GM19238 (cell line): ENCODE results near the gene SPATA18.
"Not testable (repeated sequence)": the region's sequence is repeated elsewhere in the genome, so short reads cannot be mapped to it uniquely, and the experiment has no call there.

Source experiments
- DNase-seq: peaks from one replicate; pipeline ENCODE4 v3.0.0; 2011; ENCODE audit warnings: low spot score; ENCODE audit not compliant: insufficient read length

Gene SPATA18

DNA sequence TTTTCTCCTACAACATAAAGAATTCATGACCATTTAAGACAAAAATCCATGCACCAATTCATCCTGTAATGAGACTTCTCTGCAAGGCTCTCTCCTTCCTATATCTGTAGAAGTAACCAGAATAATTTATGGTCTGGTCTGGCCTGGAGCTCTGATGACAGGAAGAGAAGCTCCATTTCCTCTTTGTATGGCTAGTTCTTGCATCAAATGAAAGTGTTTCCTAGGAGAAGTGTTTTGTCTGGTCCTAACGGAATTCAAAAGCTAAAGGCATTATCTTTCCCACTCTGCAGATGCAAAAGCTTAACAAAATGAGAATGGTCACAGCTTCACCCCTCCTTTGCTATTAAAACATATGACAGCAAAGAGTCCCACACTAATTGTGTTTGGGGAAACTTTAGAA, 55.1 kb downstream of the SPATA18 start:
- DNase-seq: no peak

DNA sequence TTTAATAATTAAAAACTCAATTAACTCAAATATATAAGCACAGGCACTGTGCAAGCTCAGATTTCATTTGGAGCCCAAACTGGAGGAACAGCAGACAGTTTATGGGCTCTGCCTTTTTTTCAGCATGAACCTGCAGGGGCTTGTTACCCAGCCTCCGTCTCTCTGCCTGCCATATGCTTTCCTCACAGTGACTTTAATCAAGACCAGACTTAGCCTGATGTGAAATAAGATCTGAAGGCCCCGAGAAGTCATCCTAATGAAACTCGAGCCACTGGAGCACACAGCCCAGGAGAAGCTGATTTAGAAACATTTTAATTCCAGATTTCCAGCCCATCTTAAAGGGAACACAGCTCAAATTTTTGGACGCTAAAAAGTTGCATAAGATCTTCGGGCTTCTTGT, 55.6 kb downstream of the SPATA18 start:
- no peak for DNase-seq

DNA sequence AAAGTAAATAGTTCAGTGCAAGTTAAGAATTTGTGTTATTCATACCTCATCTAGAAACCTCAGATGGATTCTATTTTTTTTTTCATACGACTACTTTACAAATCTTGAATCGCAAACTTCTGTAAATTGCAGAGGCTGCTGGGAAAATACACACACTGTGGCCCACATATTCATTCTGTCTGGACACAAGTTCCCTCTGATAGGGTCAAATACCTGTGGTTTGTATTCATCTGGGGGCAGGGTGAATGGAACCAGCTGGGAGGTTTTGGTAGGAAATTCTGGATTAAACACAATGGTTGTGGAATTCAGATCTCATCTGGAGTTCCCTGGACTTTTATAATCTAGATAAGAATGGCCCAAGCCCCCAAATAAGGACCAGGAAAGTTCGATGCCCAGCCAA, 56.2 kb downstream of the SPATA18 start:
- DNase-seq: no peak

DNA sequence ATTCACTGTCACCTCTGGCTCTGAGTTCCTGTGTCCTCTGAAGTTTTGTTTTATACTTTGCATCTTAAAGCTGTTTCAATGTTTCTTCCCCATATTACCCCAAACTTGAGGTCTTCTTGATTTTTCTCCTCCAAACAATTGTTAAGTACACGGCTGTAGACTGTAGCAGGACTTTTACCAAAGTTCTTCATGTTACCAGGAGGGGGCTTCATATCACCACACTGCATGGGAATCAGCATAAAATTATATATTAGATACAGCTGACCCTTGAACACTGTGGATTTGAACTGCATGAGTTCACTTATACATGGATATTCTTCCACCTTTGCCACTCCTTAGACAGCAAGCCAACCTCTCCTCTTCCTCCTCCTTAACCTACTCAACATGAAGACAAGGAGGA, 56.6 kb downstream of the SPATA18 start:
- DNase-seq: no peak

DNA sequence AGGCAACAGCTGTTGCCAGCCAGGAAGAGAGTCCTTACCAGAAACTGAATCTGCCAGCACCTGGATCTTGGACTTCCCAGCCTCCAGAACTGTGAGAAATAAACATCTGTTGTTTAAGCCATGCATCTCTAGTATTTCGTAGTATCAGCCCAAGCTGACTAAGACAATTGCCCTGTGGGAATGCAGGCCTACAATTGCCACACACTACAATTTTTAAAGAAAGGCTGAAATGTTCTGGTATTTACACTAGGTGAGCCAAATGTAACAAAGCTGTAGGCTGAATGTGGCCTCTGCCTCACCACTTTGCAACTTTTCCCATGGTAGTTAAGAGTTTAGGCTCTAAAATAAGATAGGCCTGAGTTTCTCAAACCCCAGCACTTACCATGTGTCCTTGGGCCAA, 59.1 kb downstream of the SPATA18 start:
- no peak for DNase-seq

DNA sequence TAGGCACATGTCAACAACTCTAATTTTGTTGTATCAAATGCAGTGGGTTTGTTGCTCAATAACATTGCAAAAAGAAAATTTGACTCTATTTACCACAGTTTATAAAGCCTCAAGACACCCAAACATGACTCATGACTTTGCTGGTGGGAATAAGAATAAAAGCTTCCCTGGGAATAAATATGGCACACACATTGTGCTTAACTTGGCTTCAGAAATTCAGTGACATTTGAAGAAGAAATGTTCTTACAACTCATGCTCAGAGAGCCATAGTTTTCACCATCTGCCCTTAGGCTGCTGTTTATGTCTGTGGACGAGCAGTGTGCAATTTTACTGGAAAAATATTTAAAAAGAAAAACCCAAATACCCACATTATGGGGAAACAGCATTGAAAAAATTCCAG, 60.9 kb downstream of the SPATA18 start:
- no peak for DNase-seq

DNA sequence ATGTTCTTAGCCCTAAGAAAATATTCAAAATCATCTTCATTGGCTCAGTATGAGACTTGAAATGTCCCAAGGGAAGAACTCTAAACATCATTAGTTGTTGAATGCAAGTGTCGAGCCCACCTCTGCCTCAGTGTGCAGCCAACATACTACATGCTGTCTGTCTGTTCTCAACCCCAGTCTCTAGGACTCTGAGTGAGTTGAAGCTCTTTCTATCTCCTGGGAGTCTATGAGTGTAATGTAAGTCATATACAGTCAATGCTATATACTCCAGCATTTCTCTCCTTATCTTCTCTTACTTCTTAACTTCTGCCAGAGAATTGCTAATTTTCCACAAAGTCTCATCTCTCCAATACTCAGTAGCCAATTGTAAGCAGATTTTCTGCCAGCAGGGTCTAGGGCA, 61.3 kb downstream of the SPATA18 start:
- no peak for DNase-seq

DNA sequence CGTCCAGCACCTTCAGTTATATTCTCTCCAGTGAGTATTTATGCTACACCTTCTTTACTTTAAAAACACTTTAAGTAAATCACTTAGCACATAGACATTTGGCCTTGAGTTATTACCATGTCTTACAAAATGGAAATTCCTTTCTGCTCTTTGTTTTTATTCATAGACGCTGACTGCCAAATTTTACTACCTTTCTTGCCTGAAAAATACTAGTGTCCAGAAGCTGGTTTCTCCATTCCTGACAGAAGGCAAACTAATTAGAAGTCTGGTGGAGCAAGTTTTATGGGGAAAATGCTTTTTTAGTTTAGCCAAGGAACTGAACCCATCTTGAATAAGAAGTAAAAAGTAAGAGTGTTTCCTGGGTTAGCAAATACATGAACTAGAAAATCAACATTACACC, 65.5 kb downstream of the SPATA18 start:
- no peak for DNase-seq

DNA sequence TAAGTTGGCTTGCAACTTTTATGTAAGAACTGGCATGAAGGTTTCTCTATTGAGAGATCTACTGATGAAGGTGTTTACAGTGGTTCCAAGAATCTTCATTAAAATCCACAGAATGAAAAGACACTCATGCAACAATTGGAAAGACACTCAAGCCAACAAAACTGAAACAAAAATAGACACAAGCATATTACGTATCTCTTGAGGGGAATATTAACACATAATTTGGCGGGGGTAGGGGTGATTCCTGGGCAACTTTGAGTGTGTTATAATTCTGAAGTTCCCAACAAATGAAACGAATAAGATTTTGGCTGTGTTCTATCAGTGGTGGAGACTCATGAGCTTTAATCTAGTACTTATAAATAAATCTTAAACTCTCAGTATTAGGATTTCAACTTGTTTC, 75.1 kb downstream of the SPATA18 start:
- no peak for DNase-seq

DNA sequence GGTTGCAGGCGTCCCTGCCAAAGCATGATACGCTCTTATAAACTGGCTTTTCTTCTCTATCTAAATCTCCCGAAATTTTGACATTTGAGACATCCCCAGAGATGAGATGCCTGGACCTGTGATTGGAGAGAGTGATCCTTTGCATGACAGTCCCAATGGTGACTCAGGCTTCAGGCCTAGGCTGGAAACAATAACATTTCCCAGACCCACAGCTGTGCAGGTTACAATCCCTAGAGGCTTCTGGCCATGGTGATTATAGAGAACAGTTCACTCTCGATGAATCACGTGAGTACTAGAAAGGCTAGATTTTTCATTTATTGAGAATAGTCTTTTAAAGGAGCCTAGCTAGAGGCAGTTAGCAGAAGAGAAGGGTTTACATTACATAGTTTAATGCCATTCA, 75.9 kb downstream of the SPATA18 start:
- DNase-seq: no peak

DNA sequence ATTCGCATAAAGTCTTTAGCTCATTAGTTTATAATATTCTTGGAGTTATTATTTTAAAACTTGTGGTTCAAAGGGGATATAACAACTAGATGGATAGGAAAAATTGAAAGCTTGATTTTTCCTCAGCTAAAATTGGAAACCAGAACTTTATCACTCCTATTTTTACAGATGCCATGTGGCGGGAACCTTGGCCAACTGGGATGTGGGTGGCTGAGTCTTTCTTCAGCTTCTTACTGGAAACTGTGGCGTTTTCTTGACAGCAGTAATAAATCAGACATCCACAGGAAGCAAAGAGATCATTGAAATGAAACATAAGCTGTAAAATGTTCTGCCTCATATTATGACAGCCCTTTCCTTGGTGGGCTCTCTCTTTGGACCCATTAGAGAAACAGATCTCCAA, 84.1 kb downstream of the SPATA18 start:
- no peak for DNase-seq

DNA sequence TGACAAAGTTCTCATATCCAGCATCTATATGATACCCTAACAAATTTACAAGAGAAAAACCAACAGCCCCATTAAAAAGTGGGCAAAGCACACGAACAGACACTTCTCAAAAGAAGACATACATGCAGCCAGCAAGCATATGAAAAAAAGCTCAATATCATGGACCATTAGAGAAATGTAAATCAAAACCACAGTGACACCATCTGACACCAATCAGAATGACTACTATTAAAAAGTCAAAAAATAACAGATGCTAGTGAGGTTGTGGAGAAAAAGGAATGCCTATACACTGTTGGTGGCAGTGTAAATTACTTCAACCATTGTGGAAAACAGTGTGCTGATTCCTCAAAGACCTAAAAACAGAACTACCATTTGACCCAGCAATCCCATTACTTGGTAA, 86.0 kb downstream of the SPATA18 start:
- DNase-seq: not testable (repeated sequence)

DNA sequence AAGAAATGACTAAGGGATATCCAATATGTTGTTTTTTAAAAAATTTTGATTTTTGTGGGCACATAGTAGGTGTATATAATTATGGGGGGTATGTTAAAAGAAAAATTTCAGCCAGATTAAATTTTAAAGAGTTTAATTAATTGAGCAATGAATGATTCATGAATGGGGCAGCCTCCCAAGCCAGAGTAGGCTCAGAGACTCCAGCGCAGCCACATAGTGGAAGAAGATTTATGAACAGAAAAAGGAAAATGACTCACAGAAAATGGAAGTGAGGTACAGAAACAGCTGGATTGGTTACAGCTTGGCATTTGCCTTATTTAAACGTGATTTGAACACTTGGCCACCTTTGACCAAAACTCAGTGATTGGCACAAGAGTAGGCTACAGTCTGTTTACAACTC, 91.7 kb downstream of the SPATA18 start:
- DNase-seq: no peak

DNA sequence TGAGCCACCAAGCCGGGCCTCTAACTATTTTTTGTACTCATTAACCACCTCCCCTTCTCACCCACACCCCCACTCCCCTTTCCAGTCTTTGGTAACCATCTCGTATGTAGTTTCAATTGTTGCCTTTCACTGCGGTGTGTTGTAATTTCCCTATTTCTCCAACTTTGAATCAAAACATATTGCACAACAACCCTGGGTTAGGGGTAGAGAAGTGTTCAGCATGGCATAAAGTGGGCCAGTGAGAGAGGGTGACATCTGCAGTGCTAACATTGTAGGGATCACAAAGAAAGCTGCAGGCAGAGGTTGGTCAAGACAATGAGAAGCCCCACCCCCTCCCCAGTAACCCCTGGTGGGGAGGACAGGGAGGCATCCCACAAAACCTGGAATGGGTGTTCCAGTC, 92.7 kb downstream of the SPATA18 start:
- no peak for DNase-seq

DNA sequence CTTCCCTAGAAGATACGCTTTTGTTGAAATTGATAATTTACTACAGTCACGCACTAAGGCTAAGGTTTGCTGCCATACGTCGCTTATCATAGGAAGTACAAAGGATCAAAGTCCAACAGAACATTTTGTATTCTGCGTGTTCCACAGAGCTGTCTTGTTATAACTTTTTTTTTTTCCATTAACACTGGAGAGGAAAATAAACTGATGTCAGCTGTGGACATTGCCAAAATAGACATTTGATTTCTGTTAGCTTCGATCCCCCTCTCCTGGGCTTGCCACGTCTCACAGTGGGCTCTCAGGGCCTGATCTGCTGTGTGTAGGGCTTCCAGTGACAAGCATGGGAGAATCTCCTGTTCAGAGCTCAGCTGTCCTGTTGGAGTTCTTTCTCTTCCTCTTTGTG, 93.3 kb downstream of the SPATA18 start:
- DNase-seq: no peak
